ENCODE data around the gene NFIC.

DNA sequence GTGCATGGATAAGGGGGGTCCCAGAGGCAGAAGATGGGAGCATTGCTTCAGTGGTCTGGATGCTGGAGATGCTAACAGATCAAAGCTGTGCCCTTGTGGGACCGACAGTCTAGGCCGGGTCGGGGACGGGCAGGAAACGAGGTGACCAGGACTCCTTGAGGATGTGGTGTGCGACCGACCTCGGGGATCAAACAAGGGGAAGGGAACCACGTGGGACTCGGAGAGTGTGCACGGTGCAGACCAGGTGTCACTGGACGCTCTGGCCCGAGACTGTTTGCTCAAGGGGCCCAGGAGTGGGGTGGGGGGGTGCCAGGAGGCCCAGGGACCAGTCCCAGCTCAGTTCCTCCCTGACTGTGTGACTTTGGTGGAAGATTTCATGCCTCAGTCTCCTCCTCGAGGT is 6.0 kb downstream of the NFIC start:
- TF ChIP-seq, protein P1, sequence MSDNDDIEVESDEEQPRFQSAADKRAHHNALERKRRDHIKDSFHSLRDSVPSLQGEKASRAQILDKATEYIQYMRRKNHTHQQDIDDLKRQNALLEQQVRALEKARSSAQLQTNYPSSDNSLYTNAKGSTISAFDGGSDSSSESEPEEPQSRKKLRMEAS (IDR thresholded peaks at IDR 0.05): no peak
- TF ChIP-seq, protein P2, sequence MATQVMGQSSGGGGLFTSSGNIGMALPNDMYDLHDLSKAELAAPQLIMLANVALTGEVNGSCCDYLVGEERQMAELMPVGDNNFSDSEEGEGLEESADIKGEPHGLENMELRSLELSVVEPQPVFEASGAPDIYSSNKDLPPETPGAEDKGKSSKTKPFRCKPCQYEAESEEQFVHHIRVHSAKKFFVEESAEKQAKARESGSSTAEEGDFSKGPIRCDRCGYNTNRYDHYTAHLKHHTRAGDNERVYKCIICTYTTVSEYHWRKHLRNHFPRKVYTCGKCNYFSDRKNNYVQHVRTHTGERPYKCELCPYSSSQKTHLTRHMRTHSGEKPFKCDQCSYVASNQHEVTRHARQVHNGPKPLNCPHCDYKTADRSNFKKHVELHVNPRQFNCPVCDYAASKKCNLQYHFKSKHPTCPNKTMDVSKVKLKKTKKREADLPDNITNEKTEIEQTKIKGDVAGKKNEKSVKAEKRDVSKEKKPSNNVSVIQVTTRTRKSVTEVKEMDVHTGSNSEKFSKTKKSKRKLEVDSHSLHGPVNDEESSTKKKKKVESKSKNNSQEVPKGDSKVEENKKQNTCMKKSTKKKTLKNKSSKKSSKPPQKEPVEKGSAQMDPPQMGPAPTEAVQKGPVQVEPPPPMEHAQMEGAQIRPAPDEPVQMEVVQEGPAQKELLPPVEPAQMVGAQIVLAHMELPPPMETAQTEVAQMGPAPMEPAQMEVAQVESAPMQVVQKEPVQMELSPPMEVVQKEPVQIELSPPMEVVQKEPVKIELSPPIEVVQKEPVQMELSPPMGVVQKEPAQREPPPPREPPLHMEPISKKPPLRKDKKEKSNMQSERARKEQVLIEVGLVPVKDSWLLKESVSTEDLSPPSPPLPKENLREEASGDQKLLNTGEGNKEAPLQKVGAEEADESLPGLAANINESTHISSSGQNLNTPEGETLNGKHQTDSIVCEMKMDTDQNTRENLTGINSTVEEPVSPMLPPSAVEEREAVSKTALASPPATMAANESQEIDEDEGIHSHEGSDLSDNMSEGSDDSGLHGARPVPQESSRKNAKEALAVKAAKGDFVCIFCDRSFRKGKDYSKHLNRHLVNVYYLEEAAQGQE (IDR thresholded peaks at IDR 0.05): no peak
- TF ChIP-seq TAF1 (conservative IDR thresholded peaks at IDR 0.05): no peak
- TF ChIP-seq, protein P3, sequence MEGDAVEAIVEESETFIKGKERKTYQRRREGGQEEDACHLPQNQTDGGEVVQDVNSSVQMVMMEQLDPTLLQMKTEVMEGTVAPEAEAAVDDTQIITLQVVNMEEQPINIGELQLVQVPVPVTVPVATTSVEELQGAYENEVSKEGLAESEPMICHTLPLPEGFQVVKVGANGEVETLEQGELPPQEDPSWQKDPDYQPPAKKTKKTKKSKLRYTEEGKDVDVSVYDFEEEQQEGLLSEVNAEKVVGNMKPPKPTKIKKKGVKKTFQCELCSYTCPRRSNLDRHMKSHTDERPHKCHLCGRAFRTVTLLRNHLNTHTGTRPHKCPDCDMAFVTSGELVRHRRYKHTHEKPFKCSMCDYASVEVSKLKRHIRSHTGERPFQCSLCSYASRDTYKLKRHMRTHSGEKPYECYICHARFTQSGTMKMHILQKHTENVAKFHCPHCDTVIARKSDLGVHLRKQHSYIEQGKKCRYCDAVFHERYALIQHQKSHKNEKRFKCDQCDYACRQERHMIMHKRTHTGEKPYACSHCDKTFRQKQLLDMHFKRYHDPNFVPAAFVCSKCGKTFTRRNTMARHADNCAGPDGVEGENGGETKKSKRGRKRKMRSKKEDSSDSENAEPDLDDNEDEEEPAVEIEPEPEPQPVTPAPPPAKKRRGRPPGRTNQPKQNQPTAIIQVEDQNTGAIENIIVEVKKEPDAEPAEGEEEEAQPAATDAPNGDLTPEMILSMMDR (IDR thresholded peaks at IDR 0.05; ENCODE audit: low read depth, low read length, missing input control): no peak
- no peak for TF ChIP-seq SP1 (IDR thresholded peaks at IDR 0.05)
